GM10248 (cell line): Measurements from ENCODE around the gene HNRNPLL.

ENCODE experiments used
- CTCF ChIA-PET: fragments of 300-600 bp; sonication (Branson Sonifier 250); formaldehyde crosslinking; extraction: SDS; loops from one replicate; lab custom pipeline; 2021; ENCODE audit warnings: antibody characterized with exemption; lab: Yijun Ruan, JAX
- POLR2A ChIA-PET: fragments of 350-650 bp; sonication (Branson Sonifier 250); formaldehyde crosslinking; extraction: SDS; loops from one replicate; lab custom pipeline; 2020; ENCODE audit warnings: antibody characterized with exemption; lab: Yijun Ruan, JAX
- DNase-seq: peaks from one replicate; pipeline ENCODE4 v3.0.0; 2012; ENCODE audit errors: extremely low spot score
- CTCF ChIP-seq: IDR thresholded peaks from 2 replicates; pipeline ENCODE4 v1.5.1; 2012; ENCODE audit warnings: mild to moderate bottlenecking, low read depth; ENCODE audit errors: extremely low read depth, missing control alignments, control extremely low read depth

Gene HNRNPLL

GRCh38 chr2:38527338-38528007 lies 75.3 kb downstream of the HNRNPLL start:
- no peak for TF ChIP-seq CTCF
- ChIA-PET POLR2A (interaction anchor here (0.8 kb wide), 1 partner anchor 224 kb away, joined by 3 read pairs; the partner anchor contains the start of gene SRSF7), CTCF (interaction anchor here (1.1 to 3.1 kb wide), 5 partner anchors 9 to 206 kb away, joined by 3 to 10 read pairs (median 4); no protein-coding TSS in a partner anchor)
- DNase-seq = no peak

GRCh38 chr2:38526195-38526594 lies 76.5 kb downstream of the HNRNPLL start:
- TF ChIP-seq CTCF = no peak
- CTCF ChIA-PET = no interaction called here
- no peak for DNase-seq
- POLR2A ChIA-PET = interaction anchor here (0.7 kb wide), 1 partner anchor 86 kb away, joined by 9 read pairs; no protein-coding TSS in a partner anchor

GRCh38 chr2:38524580-38524979 lies 78.1 kb downstream of the HNRNPLL start:
- no peak for TF ChIP-seq CTCF
- DNase-seq = no peak
- CTCF ChIA-PET = interaction anchor here (1.1 to 3.0 kb wide), 4 partner anchors 8 to 16 kb away, joined by 3 to 13 read pairs (median 4); no protein-coding TSS in a partner anchor
- POLR2A ChIA-PET = no interaction called here

GRCh38 chr2:38523728-38524437 lies 78.8 kb downstream of the HNRNPLL start:
- ChIA-PET POLR2A (no interaction called here), CTCF (interaction anchor here (0.9 to 3.0 kb wide), 5 partner anchors 9 to 15 kb away, joined by 3 to 13 read pairs (median 3); no protein-coding TSS in a partner anchor)

GRCh38 chr2:38522754-38523349 lies 79.9 kb downstream of the HNRNPLL start:
- CTCF ChIA-PET = interaction anchor here (0.7 to 3.0 kb wide), 6 partner anchors 10 to 208 kb away, joined by 3 to 13 read pairs (median 4); no protein-coding TSS in a partner anchor
- TF ChIP-seq CTCF = no peak
- POLR2A ChIA-PET = no interaction called here
- no peak for DNase-seq

More at GRCh38 chr2:38523728-38524437, 78.8 kb downstream of the HNRNPLL start:
- DNase-seq = no peak
- no peak for TF ChIP-seq CTCF

- TF ChIP-seq CTCF = no peak
- ChIA-PET CTCF (interaction anchor here (1.1 to 3.0 kb wide), 4 partner anchors 9 to 207 kb away, joined by 3 to 13 read pairs (median 6); no protein-coding TSS in a partner anchor), POLR2A (no interaction called here)
- no peak for DNase-seq
Measured at GRCh38 chr2:38521835-38522234, 80.9 kb downstream of the HNRNPLL start.
